ENCODE measurements around the gene STK32C.

DNA sequence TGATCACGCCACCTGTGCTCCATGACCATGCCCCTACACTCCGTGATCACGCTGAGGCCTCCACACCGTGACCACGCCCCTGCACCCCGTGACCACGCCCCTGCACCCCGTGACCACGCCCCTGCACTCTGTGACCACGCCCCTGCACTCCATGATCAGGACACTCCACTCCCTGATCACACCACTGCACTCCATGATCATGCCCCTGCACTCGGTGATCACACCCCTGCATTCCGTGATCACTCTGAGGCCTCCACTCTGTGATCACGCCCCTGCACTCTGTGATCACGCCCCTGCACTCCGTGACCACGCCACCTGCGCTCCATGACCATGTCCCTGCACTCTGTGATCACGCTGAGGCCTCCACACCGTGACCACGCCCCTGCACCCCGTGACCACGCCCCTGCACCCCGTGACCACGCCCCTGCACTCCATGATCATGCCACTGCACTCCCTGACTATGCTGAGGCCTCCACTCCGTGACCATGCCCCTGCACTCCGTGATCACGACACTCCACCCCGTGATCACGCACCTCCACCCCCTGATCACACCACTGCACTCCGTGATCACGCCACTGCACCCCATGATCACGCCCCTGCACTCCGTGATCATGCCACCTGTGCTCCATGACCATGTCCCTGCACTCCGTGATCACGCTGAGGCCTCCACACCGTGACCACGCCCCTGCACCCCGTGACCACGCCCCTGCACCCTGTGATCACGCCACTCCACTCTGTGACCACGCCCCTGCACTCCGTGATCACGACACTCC lies 27.7 kb downstream of the STK32C start:
- TF ChIP-seq, protein P1, sequence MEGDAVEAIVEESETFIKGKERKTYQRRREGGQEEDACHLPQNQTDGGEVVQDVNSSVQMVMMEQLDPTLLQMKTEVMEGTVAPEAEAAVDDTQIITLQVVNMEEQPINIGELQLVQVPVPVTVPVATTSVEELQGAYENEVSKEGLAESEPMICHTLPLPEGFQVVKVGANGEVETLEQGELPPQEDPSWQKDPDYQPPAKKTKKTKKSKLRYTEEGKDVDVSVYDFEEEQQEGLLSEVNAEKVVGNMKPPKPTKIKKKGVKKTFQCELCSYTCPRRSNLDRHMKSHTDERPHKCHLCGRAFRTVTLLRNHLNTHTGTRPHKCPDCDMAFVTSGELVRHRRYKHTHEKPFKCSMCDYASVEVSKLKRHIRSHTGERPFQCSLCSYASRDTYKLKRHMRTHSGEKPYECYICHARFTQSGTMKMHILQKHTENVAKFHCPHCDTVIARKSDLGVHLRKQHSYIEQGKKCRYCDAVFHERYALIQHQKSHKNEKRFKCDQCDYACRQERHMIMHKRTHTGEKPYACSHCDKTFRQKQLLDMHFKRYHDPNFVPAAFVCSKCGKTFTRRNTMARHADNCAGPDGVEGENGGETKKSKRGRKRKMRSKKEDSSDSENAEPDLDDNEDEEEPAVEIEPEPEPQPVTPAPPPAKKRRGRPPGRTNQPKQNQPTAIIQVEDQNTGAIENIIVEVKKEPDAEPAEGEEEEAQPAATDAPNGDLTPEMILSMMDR (IDR thresholded peaks at IDR 0.05; ENCODE audit: poor library complexity, severe bottlenecking), result no peak
- no peak for TF ChIP-seq EP300 (conservative IDR thresholded peaks at IDR 0.05; ENCODE audit: poor library complexity, severe bottlenecking)
- TF ChIP-seq SMC3 (conservative IDR thresholded peaks at IDR 0.05; ENCODE audit: poor library complexity), result no peak
- TF ChIP-seq EZH2 (IDR thresholded peaks at IDR 0.05; ENCODE audit: borderline replicate concordance, insufficient read depth, low read length, poor library complexity, severe bottlenecking), result no peak
- TF ChIP-seq RAD21 (conservative IDR thresholded peaks at IDR 0.05), result no peak
- no peak for TF ChIP-seq TAF1 (IDR thresholded peaks at IDR 0.05; ENCODE audit: low read depth)
- TF ChIP-seq, protein P2, sequence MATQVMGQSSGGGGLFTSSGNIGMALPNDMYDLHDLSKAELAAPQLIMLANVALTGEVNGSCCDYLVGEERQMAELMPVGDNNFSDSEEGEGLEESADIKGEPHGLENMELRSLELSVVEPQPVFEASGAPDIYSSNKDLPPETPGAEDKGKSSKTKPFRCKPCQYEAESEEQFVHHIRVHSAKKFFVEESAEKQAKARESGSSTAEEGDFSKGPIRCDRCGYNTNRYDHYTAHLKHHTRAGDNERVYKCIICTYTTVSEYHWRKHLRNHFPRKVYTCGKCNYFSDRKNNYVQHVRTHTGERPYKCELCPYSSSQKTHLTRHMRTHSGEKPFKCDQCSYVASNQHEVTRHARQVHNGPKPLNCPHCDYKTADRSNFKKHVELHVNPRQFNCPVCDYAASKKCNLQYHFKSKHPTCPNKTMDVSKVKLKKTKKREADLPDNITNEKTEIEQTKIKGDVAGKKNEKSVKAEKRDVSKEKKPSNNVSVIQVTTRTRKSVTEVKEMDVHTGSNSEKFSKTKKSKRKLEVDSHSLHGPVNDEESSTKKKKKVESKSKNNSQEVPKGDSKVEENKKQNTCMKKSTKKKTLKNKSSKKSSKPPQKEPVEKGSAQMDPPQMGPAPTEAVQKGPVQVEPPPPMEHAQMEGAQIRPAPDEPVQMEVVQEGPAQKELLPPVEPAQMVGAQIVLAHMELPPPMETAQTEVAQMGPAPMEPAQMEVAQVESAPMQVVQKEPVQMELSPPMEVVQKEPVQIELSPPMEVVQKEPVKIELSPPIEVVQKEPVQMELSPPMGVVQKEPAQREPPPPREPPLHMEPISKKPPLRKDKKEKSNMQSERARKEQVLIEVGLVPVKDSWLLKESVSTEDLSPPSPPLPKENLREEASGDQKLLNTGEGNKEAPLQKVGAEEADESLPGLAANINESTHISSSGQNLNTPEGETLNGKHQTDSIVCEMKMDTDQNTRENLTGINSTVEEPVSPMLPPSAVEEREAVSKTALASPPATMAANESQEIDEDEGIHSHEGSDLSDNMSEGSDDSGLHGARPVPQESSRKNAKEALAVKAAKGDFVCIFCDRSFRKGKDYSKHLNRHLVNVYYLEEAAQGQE (IDR thresholded peaks at IDR 0.05; ENCODE audit: borderline replicate concordance), result no peak
- no peak for TF ChIP-seq POLR2AphosphoS5 (IDR thresholded peaks at IDR 0.05)
- no peak for TF ChIP-seq MXI1 (conservative IDR thresholded peaks at IDR 0.05; ENCODE audit: poor library complexity, severe bottlenecking)

Measured in neural cell (in vitro differentiated cells).